ENCODE results near the gene EVA1C. TPM values are rescaled to one million over a fixed set of nuclear protein-coding genes. Genes with fewer than 3 reads are reported as not detected.

Gene EVA1C
- polyA plus RNA-seq, 1 experiment = 9.6 TPM

DNA sequence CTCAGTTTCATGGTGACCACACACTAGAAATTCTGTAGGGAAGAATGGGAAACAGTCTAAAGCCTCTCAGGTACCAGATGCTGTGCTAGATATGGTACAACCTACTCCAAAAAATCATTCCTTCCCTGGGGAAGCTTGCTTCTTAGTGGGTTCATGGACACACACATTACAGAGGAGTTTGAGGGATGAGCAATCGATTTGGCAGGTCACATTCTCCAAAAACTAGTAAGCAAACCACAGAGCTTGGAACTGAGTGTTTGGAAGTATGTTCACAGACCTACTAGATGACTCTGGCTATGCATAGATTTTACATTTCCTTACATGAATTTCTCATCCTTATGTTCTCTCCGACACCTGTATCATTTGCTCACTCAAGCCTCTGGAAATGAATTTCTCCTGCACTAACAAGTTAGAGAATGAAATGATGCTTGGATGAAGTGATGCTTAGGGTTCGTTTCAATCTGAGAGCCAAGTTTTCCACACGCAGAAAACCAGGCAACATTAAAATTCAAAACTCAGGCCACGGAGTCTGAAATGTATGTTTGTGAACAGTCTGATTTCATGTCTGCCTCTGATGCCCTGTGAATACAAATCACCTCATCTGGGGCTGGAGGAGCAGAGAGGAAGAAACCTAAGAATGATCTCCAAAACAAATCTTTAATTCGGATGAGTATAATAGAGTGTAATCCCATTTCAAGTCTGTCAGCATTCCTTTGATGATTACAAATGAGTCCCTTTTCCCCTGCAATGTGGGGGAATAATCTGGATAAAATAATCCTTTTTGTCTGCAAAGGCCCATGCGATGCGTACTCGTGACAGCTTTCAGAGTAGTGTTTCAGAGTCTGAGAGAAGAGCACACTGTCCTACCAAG is 11.0 kb downstream of the EVA1C start:
- H3K27me3 ChIP-seq (ENCODE audit: control insufficient read depth, insufficient read depth, low read length) = no peaks in the 10 kb centered on the region
- TF ChIP-seq, protein P1, sequence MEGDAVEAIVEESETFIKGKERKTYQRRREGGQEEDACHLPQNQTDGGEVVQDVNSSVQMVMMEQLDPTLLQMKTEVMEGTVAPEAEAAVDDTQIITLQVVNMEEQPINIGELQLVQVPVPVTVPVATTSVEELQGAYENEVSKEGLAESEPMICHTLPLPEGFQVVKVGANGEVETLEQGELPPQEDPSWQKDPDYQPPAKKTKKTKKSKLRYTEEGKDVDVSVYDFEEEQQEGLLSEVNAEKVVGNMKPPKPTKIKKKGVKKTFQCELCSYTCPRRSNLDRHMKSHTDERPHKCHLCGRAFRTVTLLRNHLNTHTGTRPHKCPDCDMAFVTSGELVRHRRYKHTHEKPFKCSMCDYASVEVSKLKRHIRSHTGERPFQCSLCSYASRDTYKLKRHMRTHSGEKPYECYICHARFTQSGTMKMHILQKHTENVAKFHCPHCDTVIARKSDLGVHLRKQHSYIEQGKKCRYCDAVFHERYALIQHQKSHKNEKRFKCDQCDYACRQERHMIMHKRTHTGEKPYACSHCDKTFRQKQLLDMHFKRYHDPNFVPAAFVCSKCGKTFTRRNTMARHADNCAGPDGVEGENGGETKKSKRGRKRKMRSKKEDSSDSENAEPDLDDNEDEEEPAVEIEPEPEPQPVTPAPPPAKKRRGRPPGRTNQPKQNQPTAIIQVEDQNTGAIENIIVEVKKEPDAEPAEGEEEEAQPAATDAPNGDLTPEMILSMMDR (IDR thresholded peaks at IDR 0.05; ENCODE audit: insufficient read depth, low read depth, low read length) = no peak
- peak; percentile 66 for DNase-seq (ENCODE audit: low read depth)
- no peaks in the 10 kb centered on the region for H3K36me3 ChIP-seq (ENCODE audit: control insufficient read depth, insufficient read depth, low read length)
- POLR2A ChIA-PET = no interaction called here
- no peak overlapping the region for H3K4me3 ChIP-seq (ENCODE audit: low read depth, low read length)
- CTCF ChIA-PET = interaction anchor here (0.6 to 1.6 kb wide), 6 partner anchors 9 to 348 kb away, joined by 3 to 5 read pairs (median 3); partner anchors contain the start of gene PAXBP1

DNA sequence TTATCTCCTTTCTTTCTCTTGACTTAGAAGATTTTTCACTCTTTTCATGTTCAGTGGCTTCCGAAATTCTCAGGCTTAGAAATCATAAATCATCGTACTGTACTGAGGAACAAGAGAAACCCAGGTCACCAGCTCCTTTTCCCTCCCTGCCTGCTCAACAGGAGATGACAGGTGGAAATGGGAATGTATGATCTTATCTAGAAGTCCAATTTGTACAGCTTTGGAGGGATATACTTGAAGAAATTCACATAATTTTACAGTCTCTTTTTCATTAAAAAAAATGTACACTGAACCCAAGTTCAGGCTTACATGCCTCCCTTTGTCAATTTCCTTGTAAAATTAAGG is 11.7 kb downstream of the EVA1C start:
- no peaks in the 10 kb centered on the region for H3K27me3 ChIP-seq (ENCODE audit: control insufficient read depth, insufficient read depth, low read length)
- ChIA-PET POLR2A (no interaction called here), CTCF (interaction anchor here (0.6 to 1.6 kb wide), 4 partner anchors 21 to 347 kb away, joined by 3 to 4 read pairs (median 3); partner anchors contain the start of gene PAXBP1)

DNA sequence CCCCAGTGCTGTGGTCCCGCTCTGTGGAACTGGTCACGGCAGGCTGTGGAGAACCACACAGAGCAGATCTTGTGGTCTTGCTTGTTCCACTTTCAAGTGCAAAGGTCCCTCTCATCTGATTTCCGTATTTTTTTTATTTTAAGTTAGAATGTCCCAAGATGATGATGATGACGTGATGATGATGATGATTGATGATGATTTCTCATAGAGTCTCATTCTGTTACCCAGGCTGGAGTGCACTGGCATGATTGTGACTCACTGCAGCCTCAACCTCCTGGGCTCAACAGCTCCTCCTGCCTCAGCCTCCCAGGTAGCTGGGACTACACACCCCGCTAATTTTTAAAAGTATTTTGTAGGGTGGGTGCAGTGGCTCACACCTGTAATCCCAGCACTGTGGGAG is 12.2 kb downstream of the EVA1C start:
- Histone ChIP-seq H3K36me3 (ENCODE audit: control insufficient read depth, insufficient read depth, low read length) (no peaks in the 10 kb centered on the region), H3K4me3 (ENCODE audit: low read depth, low read length) (no peak overlapping the region), H3K27me3 (ENCODE audit: control insufficient read depth, insufficient read depth, low read length) (no peaks in the 10 kb centered on the region)
- TF ChIP-seq, protein P1 (IDR thresholded peaks at IDR 0.05; ENCODE audit: insufficient read depth, low read depth, low read length) = no peak
- ChIA-PET POLR2A (no interaction called here), CTCF (interaction anchor here (0.7 to 1.6 kb wide), 3 partner anchors 21 to 145 kb away, joined by 3 to 4 read pairs (median 3); no protein-coding TSS in a partner anchor)
- DNase-seq (ENCODE audit: low read depth) = no peak

More for the DNA sequence above, 11.7 kb downstream of the EVA1C start:
- no peak for DNase-seq (ENCODE audit: low read depth)
- TF ChIP-seq, protein P1 (IDR thresholded peaks at IDR 0.05; ENCODE audit: insufficient read depth, low read depth, low read length) = no peak
- H3K36me3 ChIP-seq (ENCODE audit: control insufficient read depth, insufficient read depth, low read length) = no peaks in the 10 kb centered on the region
- H3K4me3 ChIP-seq (ENCODE audit: low read depth, low read length) = no peak overlapping the region

DNA sequence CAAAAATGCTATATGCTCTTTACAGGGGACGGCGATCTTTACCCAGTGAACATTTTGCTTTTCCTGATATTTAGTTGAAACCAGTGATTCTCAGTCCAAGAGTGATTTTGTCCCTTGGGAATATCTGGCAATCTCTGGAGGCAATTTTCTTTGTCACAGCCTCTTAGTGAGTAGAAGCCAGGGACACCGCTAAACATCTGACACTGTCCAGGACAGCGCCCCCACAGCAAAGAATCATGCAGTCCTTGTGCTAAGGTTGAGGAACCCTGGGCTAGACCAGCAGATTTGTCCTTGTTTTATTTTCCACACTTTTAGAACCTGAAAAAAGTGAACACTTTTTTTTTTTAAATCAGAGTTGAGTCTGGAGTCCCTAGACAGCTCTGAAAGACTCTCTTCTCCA is 13.1 kb downstream of the EVA1C start:
- CTCF ChIA-PET = interaction anchor here (1.2 to 1.6 kb wide), 2 partner anchors 22 to 144 kb away, joined by 3 to 4 read pairs; no protein-coding TSS in a partner anchor
- POLR2A ChIA-PET = no interaction called here
- no peak for DNase-seq (ENCODE audit: low read depth)
- TF ChIP-seq, protein P1 (IDR thresholded peaks at IDR 0.05; ENCODE audit: insufficient read depth, low read depth, low read length) = no peak
- H3K36me3 ChIP-seq (ENCODE audit: control insufficient read depth, insufficient read depth, low read length) = no peaks in the 10 kb centered on the region
- no peak overlapping the region for H3K4me3 ChIP-seq (ENCODE audit: low read depth, low read length)
- H3K27me3 ChIP-seq (ENCODE audit: control insufficient read depth, insufficient read depth, low read length) = no peaks in the 10 kb centered on the region

DNA sequence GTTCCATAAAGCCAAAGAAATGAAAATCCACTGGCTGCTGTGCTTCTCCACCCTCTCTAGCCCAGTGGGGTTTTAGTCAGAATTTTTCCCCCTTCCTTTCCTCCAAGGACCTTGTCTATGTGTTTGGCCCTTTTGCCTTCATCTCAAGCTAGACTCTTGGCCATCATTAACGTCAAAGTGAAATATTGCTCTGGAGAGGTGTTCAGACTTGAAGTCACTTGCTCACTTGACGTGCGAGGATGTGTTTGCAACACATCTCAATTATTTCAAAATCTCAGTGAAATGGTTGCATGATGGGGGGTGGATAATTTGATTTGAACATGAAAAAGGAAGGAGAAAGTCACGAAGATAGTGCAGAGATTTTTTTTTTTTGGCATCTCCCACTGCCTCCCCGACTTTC is 13.6 kb downstream of the EVA1C start:
- Histone ChIP-seq H3K27me3 (ENCODE audit: control insufficient read depth, insufficient read depth, low read length) (no peaks in the 10 kb centered on the region), H3K4me3 (ENCODE audit: low read depth, low read length) (no peak overlapping the region), H3K36me3 (ENCODE audit: control insufficient read depth, insufficient read depth, low read length) (no peaks in the 10 kb centered on the region)
- TF ChIP-seq, protein P1 (IDR thresholded peaks at IDR 0.05; ENCODE audit: insufficient read depth, low read depth, low read length) = no peak
- no peak for DNase-seq (ENCODE audit: low read depth)
- ChIA-PET CTCF (interaction anchor here (1.0 to 1.2 kb wide), 2 partner anchors 12 to 23 kb away, joined by 3 read pairs; no protein-coding TSS in a partner anchor), POLR2A (no interaction called here)

Data from BJ (cell line).